C4-2B (cell line): ENCODE data around the gene GPR173.

ENCODE experiments used
- H3K27ac ChIP-seq: fragments of 450-650 bp; 2 replicates; pipeline ENCODE4 v1.5.1; 2017
- CTCF ChIP-seq: fragments of 450-650 bp; conservative IDR thresholded peaks from 2 replicates; pipeline ENCODE4 v1.5.1; 2017; ENCODE audit warnings: mild to moderate bottlenecking
- ZFX ChIP-seq: fragments of 450-650 bp; IDR thresholded peaks from 2 replicates; pipeline ENCODE4 v1.6.1; 2017

Gene GPR173

DNA sequence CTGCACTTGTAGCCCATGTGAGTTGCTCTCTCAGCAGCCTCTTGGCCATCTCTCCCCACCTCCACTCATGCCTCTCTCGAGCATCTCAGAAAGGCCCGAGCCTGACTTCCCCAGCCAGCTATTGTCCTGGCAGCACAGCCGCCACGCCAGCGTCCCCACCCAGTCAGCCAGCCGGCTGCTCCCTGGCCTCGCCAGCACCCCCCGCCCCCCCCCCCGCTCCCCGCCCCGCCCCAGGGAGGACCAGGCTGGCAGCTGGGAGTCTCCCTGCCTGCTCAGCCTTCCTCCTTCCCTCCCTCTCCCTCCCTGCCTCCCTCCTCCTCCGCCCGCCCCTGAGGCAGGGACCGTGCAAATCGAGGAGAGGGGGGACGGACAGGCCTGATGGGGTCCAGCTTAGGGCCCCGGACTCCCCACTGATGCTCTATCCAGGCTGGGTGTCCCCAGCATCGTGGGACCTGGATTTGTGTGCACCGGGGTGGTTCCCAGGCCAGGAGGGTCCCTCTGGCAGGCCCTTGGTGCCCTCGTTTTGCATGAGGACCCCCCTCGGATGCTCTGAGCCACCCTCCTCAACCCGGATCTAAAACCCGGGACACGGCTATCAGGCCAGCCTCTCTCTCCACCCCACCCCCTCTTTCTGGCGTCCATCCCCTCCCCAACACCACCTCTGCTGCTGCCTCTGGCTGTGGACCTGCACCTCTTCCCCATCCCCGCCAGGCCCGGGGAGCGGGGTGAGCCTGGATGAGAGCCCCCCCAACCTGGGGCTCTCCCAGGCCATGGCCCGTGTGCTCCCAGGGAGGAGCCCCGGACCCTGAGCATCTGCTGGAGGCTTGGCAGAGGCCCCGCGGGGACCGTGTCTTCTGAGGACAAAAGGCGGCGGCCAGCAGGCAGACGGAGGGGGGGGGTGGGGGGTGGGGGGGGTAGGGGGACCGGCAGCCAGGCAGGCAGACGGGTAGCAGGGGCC, at the start of gene GPR173:
Gene GPR173, plus strand, starts transcription at position 621 of the 958 bp plus-strand sequence. CDS start 27,833 bp downstream, outside the sequence.
- no peak for TF ChIP-seq ZFX
- no peak for TF ChIP-seq CTCF
- no peak within 1 kb of the TSS for H3K27ac ChIP-seq

DNA sequence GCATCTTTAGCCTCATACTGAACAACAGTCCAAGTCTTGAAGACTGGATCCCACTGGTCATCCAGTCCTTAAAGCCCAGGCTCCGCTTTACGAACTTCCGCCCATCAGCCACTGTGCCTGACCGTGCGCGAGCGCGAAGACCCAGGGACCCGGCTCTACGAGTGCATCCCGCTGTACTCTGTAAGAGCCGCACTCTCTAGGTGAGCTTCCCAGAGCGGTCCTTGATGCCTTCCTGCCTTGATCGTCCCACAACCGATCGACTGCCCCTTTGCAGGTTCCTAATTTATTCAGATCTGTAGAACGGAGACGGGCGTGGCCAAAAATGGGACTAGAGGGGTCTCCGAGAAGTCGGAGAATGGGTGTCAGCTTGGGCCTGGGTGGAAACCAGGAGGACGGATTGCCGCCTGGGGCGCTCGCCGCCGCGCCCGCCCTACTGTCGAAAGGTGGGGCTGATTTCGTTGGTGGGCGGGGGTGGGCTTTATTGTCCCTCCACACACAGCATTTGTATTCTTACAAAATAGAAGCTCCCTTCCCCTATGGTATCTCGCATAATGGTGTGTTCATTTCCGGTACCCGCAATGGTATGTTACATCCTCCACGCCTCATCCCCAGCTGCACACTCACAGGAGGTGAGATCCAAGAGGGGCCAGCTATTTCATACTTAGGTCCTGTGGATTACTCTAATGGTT, 48.0 kb upstream of the GPR173 start:
- TF ChIP-seq CTCF (no peak), ZFX (no peak)
- no peak overlapping the region for H3K27ac ChIP-seq

DNA sequence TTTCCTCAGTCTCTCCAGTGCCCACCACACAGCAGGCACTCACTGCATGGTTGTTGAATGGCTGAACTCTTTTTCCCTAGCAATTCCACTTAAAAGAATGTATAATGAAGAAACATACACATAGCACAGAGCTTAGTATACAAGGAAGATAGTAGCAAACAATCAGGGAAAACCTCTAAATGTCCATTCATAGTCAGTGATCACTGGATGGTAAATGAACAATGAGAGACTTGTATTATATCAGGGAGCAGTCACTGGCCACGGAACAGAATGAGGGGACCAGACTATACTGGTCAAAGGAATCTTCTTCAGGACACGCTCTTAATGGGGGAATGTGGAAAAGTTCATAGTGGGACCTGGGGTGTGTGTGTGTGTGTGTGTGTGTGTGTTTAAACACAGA, 46.6 kb upstream of the GPR173 start:
- H3K27ac ChIP-seq: no peak overlapping the region

DNA sequence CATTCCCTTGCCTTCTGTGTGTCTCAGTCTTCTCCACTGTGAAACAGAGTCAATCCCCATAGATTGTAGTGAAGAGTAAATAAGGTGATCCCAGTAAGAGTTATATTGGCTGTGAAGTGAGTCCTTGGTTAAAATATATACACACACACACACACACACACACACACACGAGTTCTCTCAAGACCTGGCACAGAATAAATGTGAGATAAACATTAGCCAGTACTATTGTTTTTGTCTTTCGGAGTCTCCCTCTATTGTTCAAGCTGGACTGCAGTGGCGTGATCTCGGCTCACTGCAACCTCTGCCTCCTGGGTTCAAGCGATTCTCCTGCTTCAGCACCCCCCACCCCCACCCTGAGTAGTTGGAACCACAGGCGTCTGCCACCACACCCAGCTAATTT, 45.5 kb upstream of the GPR173 start:
- no peak overlapping the region for H3K27ac ChIP-seq
- TF ChIP-seq ZFX (no peak), CTCF (no peak)

More for the DNA sequence above, 46.6 kb upstream of the GPR173 start:
- TF ChIP-seq CTCF (no peak), ZFX (no peak)

DNA sequence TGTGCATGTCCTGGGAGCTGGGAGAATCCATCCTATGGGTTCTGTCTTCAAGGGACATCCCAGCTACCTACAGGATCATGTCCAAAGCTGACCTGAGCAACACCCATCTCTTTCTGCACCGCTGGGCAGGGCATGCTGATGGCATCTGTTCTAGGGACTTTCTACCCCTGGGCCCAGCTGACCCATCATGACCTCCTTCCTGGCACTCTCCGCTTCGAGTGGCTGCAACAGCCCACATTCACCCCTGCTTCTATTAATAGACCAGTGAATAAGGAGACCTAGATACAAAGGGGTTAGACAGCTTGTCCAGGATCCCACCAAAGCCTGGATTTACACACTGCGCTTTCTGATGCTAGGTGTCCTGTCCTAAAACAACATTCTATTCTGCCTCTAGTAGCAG, 44.6 kb upstream of the GPR173 start:
- no peak for TF ChIP-seq CTCF
- no peak for TF ChIP-seq ZFX
- no peak overlapping the region for H3K27ac ChIP-seq

GRCh38 chrX:53004811-53005210, 43.8 kb upstream of the GPR173 start:
- no peak for TF ChIP-seq CTCF
- H3K27ac ChIP-seq: no peak overlapping the region

- no peak overlapping the region for H3K27ac ChIP-seq
- TF ChIP-seq ZFX (no peak), CTCF (no peak)
Measured at GRCh38 chrX:53005327-53005726, 43.3 kb upstream of the GPR173 start.
